Measurements from ENCODE around the gene MEIS1. TPM values are rescaled to one million over a fixed set of nuclear protein-coding genes. Genes with fewer than 3 reads are reported as not detected.
A peak's percentile ranks its signal among the peaks of the same experiment; 100 is the strongest.
"Not testable (repeated sequence)": the region's sequence is repeated elsewhere in the genome, so short reads cannot be mapped to it uniquely, and the experiment has no call there.

The MEIS1 gene
- total RNA-seq, result not detected

DNA sequence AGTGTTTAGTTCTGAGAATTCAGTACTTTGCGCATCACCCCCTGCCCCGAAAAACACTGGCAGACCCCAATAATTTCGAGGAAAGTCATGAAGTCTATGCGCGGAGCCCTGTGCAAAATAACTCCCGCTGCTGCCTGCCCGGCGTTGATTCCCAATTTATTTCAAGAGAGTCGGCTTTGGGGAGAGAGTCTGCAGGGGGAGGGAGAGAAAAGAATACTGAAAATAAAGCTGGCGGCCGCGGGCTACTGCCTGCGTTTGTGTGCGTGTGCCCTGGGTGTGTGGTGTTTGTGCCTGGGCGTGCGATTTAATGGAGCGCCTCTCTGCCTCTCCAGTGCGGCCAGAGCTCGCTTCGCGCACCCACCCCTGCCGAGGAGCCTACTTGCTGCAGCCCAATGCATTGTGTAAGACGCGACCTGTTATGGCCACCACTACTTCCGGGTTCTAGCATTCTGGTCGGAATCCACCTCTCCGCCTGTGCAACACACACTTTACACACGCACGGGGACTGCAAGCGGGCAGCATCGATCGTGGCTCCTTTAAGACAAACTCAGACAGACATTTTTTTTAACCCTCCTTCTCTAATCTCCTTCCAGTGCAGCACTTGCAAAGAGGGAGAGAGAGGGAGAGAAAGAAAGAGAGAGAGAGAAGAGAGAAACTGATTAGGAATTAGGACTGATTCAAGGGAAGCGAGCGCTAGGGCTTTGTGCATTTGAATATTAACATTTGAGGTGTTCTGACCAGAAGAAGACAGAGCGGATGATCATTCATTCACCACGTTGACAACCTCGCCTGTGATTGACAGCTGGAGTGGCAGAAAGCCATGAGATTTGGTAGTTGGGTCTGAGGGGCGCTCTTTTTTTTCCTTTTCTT is at the start of gene MEIS1:
Gene MEIS1, plus strand, starts transcription at position 447 of the 870 bp plus-strand sequence. CDS start 732 bp downstream, outside the sequence.
- POLR2A ChIA-PET, result no interaction called here
- CTCF ChIA-PET, result no interaction called here
- peak; percentile 74 for ATAC-seq
- peaks cover 84% of the 10 kb centered on the region for H3K27me3 Mint-ChIP-seq (ENCODE audit: low read depth)
- peaks cover 5% of the 10 kb centered on the region for H3K36me3 Mint-ChIP-seq (ENCODE audit: low read depth)
- H3K9me3 Mint-ChIP-seq (ENCODE audit: insufficient read depth), result no peaks in the 10 kb centered on the region
- H3K4me3 Mint-ChIP-seq, result peak within 1 kb of the TSS; percentile 71
- H3K4me1 Mint-ChIP-seq (ENCODE audit: low read depth), result peaks cover 29% of the 10 kb centered on the region
- DNase-seq, result peak; percentile 58
- H3K27ac Mint-ChIP-seq, result peak within 1 kb of the TSS; percentile 30

GRCh38 chr2:66387016-66387753 is 47.7 kb upstream of the MEIS1 start:
- ChIA-PET POLR2A (no interaction called here), CTCF (no interaction called here)
- H3K4me1 Mint-ChIP-seq (ENCODE audit: low read depth), result no peaks in the 10 kb centered on the region
- H3K27me3 Mint-ChIP-seq (ENCODE audit: low read depth), result no peaks in the 10 kb centered on the region
- DNase-seq, result no peak
- no peaks in the 10 kb centered on the region for H3K36me3 Mint-ChIP-seq (ENCODE audit: low read depth)
- H3K4me3 Mint-ChIP-seq, result no peak overlapping the region
- no peak for ATAC-seq
- H3K9me3 Mint-ChIP-seq (ENCODE audit: insufficient read depth), result no peaks in the 10 kb centered on the region
- no peak overlapping the region for H3K27ac Mint-ChIP-seq

DNA sequence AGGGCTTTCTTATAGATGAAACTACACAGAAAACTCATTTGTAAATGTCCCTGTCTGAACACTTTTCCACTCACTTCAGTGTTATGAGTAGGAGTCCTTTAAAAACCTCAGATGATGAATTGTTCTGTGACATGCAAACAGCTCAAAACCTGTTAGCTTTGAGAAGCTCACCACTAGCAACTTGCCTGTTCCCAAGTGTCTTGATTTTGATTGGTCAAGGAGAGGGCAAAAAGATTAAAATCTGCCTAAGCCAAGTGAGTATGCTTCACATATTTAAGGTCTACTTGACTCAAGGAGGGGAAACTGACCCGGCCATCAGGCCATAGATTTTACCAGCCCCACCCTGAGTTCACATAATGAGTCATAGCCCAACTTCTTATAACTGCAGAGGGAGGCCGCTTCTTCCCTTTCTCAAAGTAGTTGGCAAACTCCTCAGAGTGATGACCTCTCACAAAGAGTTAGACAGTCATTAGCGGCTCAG is 45.2 kb upstream of the MEIS1 start:
- Mint-ChIP-seq H3K4me3 (no peak overlapping the region), H3K27me3 (ENCODE audit: low read depth) (no peaks in the 10 kb centered on the region), H3K36me3 (ENCODE audit: low read depth) (no peaks in the 10 kb centered on the region), H3K4me1 (ENCODE audit: low read depth) (no peaks in the 10 kb centered on the region), H3K27ac (no peak overlapping the region), H3K9me3 (ENCODE audit: insufficient read depth) (no peaks in the 10 kb centered on the region)
- ChIA-PET POLR2A (no interaction called here), CTCF (no interaction called here)
- DNase-seq (no peak), ATAC-seq (no peak)

GRCh38 chr2:66390152-66390551 is 44.8 kb upstream of the MEIS1 start:
- Mint-ChIP-seq H3K9me3 (ENCODE audit: insufficient read depth) (no peaks in the 10 kb centered on the region), H3K36me3 (ENCODE audit: low read depth) (no peaks in the 10 kb centered on the region), H3K27me3 (ENCODE audit: low read depth) (no peaks in the 10 kb centered on the region), H3K4me1 (ENCODE audit: low read depth) (no peaks in the 10 kb centered on the region), H3K27ac (no peak overlapping the region), H3K4me3 (no peak overlapping the region)
- ChIA-PET POLR2A (no interaction called here), CTCF (no interaction called here)
- no peak for ATAC-seq
- no peak for DNase-seq

DNA sequence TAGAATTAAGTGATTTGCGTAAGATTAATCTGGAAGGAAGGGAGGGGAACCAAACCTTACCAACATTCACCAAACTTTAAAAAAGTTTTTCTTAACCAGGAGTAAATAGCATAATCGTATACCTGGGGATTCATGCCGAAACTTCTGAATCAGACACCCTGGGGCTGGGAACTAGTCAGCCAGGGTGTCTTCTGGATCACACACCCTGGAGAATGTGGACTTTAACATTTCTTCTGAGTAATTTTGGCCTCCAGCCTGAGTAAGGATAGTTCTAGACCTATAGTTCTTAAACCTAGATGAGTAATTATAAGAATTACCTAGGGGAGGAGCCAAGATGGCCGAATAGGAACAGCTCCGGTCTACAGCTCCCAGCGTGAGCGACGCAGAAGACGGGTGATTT is 44.1 kb upstream of the MEIS1 start:
- no peaks in the 10 kb centered on the region for H3K27me3 Mint-ChIP-seq (ENCODE audit: low read depth)
- no peak for ATAC-seq
- H3K36me3 Mint-ChIP-seq (ENCODE audit: low read depth), result no peaks in the 10 kb centered on the region
- ChIA-PET POLR2A (no interaction called here), CTCF (no interaction called here)
- no peak overlapping the region for H3K4me3 Mint-ChIP-seq
- H3K27ac Mint-ChIP-seq, result no peak overlapping the region
- H3K4me1 Mint-ChIP-seq (ENCODE audit: low read depth), result no peaks in the 10 kb centered on the region
- no peaks in the 10 kb centered on the region for H3K9me3 Mint-ChIP-seq (ENCODE audit: insufficient read depth)
- DNase-seq, result no peak

- not testable (repeated sequence) for ATAC-seq; H3K36me3 Mint-ChIP-seq (ENCODE audit: low read depth); H3K9me3 Mint-ChIP-seq (ENCODE audit: insufficient read depth)
Measured at GRCh38 chr2:66391240-66391639, 43.7 kb upstream of the MEIS1 start.

DNA sequence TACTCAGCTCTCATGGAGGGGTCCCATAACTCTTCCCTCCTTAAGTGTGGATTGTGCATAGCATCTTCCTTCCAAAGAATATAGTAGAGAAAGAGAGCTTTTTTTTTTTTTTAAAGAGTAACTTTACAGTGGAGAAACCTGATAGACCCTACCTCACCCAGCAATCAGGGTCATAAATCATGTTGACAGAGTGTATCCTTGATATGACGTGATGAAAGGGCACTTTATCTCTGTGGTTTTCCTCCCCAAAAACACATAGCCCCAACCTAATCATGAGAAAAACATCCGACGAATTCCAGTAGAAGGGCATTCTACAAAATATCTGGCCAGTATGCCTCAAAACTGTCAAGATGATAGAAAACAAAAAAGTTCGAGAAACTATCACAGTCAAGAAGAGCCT is 29.5 kb upstream of the MEIS1 start:
- Mint-ChIP-seq H3K36me3 (ENCODE audit: low read depth) (no peaks in the 10 kb centered on the region), H3K4me3 (no peak overlapping the region), H3K9me3 (ENCODE audit: insufficient read depth) (peaks cover 4% of the 10 kb centered on the region), H3K4me1 (ENCODE audit: low read depth) (no peaks in the 10 kb centered on the region), H3K27ac (no peak overlapping the region), H3K27me3 (ENCODE audit: low read depth) (no peaks in the 10 kb centered on the region)
- ChIA-PET POLR2A (no interaction called here), CTCF (no interaction called here)
- ATAC-seq (no peak), DNase-seq (no peak)

More at GRCh38 chr2:66391240-66391639, 43.7 kb upstream of the MEIS1 start:
- H3K4me3 Mint-ChIP-seq; POLR2A ChIA-PET; H3K27ac Mint-ChIP-seq; H3K4me1 Mint-ChIP-seq (ENCODE audit: low read depth); DNase-seq; CTCF ChIA-PET; H3K27me3 Mint-ChIP-seq (ENCODE audit: low read depth): not testable (repeated sequence)

GRCh38 chr2:66408905-66409304 is 26.0 kb upstream of the MEIS1 start:
- ChIA-PET POLR2A (no interaction called here), CTCF (no interaction called here)
- Mint-ChIP-seq H3K4me3 (no peak overlapping the region), H3K27ac (no peak overlapping the region), H3K9me3 (ENCODE audit: insufficient read depth) (no peaks in the 10 kb centered on the region), H3K36me3 (ENCODE audit: low read depth) (no peaks in the 10 kb centered on the region), H3K4me1 (ENCODE audit: low read depth) (no peaks in the 10 kb centered on the region), H3K27me3 (ENCODE audit: low read depth) (no peaks in the 10 kb centered on the region)
- ATAC-seq (no peak), DNase-seq (no peak)

- H3K9me3 Mint-ChIP-seq (ENCODE audit: insufficient read depth), result no peaks in the 10 kb centered on the region
- no peaks in the 10 kb centered on the region for H3K4me1 Mint-ChIP-seq (ENCODE audit: low read depth)
- no peak overlapping the region for H3K27ac Mint-ChIP-seq
- no peaks in the 10 kb centered on the region for H3K36me3 Mint-ChIP-seq (ENCODE audit: low read depth)
- no peaks in the 10 kb centered on the region for H3K27me3 Mint-ChIP-seq (ENCODE audit: low read depth)
- POLR2A ChIA-PET, result no interaction called here
- CTCF ChIA-PET, result no interaction called here
- DNase-seq (no peak), ATAC-seq (no peak)
- H3K4me3 Mint-ChIP-seq, result no peak overlapping the region
Measured at GRCh38 chr2:66412874-66413273, 22.1 kb upstream of the MEIS1 start.

DNA sequence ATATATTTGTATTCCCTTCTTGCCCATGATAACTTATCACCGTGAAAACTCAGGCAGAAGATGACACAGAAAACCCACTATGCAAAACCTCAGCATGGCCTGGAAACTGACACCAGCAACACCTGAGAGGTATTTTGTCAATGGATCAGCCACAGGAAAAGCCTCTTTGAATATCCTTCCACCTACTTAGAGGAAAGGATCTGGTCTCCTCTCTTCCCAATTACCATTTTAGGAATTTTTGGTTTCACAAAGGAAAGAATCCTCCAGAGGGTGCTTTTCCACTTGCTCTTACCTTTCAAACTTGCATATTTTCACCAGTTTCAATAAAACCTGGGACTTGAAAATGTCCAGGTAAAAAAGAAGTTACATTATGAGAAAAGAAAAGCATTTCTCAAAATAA is 20.0 kb upstream of the MEIS1 start:
- Mint-ChIP-seq H3K4me1 (ENCODE audit: low read depth) (no peaks in the 10 kb centered on the region), H3K36me3 (ENCODE audit: low read depth) (no peaks in the 10 kb centered on the region), H3K9me3 (ENCODE audit: insufficient read depth) (no peaks in the 10 kb centered on the region), H3K27me3 (ENCODE audit: low read depth) (no peaks in the 10 kb centered on the region), H3K4me3 (no peak overlapping the region), H3K27ac (no peak overlapping the region)
- CTCF ChIA-PET, result no interaction called here
- DNase-seq (no peak), ATAC-seq (no peak)
- POLR2A ChIA-PET, result no interaction called here

GRCh38 chr2:66418381-66418780 is 16.5 kb upstream of the MEIS1 start:
- H3K27ac Mint-ChIP-seq, result no peak overlapping the region
- no peak overlapping the region for H3K4me3 Mint-ChIP-seq
- ATAC-seq (no peak), DNase-seq (no peak)
- H3K9me3 Mint-ChIP-seq (ENCODE audit: insufficient read depth), result no peaks in the 10 kb centered on the region
- ChIA-PET POLR2A (no interaction called here), CTCF (no interaction called here)
- H3K27me3 Mint-ChIP-seq (ENCODE audit: low read depth), result no peaks in the 10 kb centered on the region
- no peaks in the 10 kb centered on the region for H3K36me3 Mint-ChIP-seq (ENCODE audit: low read depth)
- H3K4me1 Mint-ChIP-seq (ENCODE audit: low read depth), result no peaks in the 10 kb centered on the region

- Mint-ChIP-seq H3K27ac (no peak overlapping the region), H3K4me3 (no peak overlapping the region), H3K36me3 (ENCODE audit: low read depth) (no peaks in the 10 kb centered on the region), H3K9me3 (ENCODE audit: insufficient read depth) (no peaks in the 10 kb centered on the region), H3K27me3 (ENCODE audit: low read depth) (peaks cover 16% of the 10 kb centered on the region), H3K4me1 (ENCODE audit: low read depth) (no peaks in the 10 kb centered on the region)
- no peak for DNase-seq
- POLR2A ChIA-PET, result no interaction called here
- ATAC-seq, result no peak
- CTCF ChIA-PET, result no interaction called here
Measured at GRCh38 chr2:66421612-66422011, 13.3 kb upstream of the MEIS1 start.

Measured in activated CD8-positive, alpha-beta T cell treated with anti-CD3 and anti-CD28 coated beads, Interleukin-2, amount 10 ng/mL, durations not matched to agents 7 days and 5 days (primary cell).